NCI-H187 (cell line): ENCODE data around the gene BCCIP.

Experiments
- DNase-seq, 2 experiments: peaks; one replicate each; lab custom pipeline; 2025; lab: John Stamatoyannopoulos, UW

BCCIP gene

DNA sequence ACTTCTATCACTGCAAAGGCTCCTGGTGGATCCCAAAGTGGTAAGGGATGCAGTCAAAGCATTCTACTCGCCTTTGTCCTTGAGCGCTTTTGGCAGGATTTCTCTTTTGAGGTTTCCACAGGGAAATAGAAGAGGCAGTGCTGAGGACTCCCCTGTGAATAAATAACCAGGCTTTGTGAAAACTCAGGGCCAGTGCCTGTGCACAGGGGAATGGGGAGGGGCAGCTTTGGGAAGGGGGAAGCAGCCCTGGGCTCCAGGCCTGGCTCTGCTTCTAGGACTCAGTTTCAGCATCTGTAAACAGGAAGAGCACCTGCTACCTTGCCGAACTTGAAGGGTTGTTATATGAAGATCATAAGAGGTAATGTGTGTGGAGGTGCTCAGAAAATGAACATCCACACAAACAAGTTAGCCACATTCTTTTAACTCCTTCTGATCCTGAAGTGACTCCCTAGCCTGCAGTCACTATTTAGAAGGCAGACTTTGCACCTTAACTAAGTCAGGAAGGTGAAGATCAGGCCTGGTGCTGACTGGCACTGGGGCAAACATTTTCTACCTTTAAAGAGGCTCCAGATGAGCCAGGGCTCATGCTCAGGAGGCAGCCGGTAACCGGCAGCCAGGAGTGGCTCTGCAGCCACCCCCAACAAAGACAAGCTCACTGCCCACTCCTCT lies 25.2 kb upstream of the BCCIP start:
- no peak for DNase-seq

GRCh38 chr10:125799451-125800182 lies 23.7 kb upstream of the BCCIP start:
- no peak for DNase-seq

- no peak for DNase-seq
These were observed 21.8 kb upstream of the BCCIP start for GRCh38 chr10:125801574-125801973.

GRCh38 chr10:125802131-125802530 lies 21.2 kb upstream of the BCCIP start:
- no peak for DNase-seq

DNA sequence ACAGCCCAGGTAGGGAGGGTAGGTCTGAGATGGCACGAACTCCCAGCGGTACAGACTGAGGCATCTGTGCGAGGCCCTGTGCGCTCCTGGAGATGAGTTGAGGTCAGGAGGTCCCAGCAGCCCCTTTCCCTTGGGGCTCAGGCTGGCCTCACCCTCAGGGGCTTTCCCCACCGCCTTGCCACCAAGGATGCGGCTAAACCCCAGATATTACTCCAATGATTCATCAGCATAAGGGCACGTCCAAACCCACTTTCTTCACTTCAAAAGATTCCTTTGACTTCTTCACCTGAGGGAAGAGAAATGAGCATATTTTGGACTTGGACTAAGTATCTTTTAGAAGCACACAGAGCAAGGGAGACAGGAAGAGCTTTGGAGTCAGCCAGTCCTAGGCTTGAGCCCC lies 20.6 kb upstream of the BCCIP start:
- DNase-seq = no peak

- DNase-seq = no peak
These were observed 15.3 kb upstream of the BCCIP start for GRCh38 chr10:125808047-125808446.

DNA sequence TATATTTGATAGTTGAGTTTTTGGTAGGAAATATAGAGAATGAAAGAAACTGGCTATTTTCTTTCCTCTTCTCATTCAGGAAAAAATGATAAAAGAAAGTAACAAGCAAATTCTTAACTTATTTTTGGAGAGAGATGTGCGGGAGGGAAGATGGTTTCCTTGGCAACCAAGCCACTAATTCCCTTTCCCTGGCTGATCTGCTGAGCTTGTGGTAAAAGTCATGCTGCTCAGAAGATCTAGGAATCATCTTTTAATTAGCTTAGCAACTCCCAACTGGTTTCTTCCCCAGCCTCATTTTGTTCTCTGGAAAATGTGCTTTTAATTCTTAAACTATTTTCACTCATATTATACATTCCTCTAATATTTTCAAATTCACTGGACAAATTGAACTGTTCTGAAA lies 12.1 kb upstream of the BCCIP start:
- DNase-seq = no peak

DNA sequence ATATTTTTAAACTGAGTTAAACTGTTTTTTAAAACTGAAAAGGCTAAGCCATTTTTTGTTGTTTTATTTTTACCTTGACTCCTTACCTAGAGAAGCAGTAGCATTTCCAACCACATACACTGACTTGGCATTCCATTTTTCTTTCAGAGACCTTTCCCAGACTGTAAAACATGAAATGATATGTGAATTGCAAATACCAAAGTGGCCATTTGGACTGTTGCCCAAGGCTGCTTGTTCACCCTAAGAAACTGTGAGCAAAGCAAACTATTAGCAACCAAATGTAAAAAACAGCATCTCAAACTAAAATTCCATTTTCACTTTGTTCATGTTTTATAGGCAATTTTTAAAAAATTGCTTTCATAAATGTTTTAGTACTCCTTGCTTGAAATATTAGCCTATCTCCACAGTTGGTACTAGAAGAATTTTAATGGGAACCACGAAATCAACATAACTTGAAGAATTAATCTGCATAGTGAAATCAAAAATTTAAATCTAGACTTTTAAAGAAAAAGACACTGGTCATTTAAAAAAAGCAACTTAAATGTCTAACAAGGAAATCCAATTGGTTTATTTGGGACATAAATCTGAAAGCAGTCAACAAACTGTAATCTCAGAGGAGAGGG lies 11.1 kb upstream of the BCCIP start:
- no peak for DNase-seq

DNA sequence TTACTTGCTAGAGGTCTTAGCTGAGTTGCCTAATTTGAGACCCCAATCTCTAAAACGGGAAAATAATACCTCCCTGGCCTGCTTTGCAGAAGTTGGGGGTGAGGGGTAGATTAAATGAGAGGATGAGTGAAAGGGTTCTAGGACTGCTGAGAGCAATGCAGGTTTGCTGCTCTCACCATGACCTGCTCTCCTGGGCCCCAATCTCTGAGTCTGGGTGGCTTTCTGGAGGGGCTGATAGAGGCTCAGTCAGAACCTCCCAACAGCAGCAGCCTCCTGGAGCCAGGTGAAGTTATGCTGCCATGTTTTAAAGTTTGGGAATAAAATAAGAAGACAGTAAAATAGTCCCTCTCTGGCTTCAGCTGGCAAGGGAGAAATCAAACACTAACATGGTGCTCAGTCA lies 7.6 kb upstream of the BCCIP start:
- no peak for DNase-seq

- no peak for DNase-seq
These were observed 6.8 kb upstream of the BCCIP start for GRCh38 chr10:125816548-125816947.

DNA sequence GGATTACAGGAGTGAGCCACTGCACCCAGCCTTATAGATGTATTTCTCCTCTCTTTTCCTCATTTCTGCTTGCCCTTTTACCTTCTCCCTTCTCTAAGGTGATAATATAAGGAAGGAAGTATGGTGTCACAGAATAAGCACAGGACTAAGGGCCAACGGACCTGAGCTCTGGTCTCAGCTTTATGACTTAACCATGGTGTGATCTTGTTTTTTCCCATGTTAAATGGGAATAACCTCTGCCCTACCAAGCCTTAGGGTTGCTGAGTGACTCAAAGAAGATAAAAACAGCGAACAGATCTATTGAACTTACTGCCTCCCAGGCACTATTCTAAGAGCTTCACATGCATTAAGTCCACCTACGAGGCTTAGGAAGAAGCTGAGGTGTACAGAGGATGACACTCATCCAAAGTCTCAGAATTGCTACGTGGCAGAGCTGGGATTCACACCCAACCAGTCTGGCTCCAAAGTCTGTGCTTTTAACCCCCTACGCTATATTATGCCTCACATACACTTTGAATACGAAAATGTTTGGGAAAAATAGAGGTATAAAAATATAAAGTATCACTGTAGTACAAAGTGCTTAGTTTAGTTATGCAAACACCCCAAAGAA lies 5.9 kb upstream of the BCCIP start:
- no peak for DNase-seq

GRCh38 chr10:125820701-125821100 lies 2.6 kb upstream of the BCCIP start:
- no peak for DNase-seq

DNA sequence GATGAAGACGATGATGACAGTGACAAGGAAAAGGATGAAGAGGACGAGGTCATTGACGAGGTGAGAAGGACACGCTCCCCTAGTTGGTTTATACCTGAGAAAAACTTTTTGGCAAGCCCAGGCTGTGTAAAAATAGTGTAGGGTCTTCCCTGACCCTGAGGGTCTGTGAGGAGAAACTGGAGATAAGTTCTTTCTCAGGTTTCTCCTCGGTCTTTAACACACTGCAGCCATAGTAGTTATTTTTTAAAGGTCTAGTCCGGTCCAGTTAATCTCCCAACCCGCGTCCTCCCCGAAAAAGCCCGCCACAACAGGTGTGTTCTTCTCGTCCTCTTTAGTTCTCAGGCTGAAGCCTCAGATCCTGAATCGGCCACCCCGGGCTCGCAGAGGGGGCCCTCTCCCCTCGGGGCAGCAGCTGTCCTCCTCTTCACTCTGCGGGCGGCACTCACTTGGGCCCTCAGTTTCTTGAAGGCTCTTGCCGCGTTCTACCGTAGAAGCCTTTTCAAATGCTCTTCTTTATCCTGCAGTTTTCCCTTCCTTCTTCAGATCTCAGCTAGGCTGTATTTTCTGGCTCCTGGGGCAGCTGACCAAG lies 411 bp downstream of the BCCIP start:
- no peak for DNase-seq

- DNase-seq = no peak
These were observed 1.4 kb downstream of the BCCIP start for GRCh38 chr10:125824736-125825135.

GRCh38 chr10:125827133-125827532 lies 3.8 kb downstream of the BCCIP start:
- DNase-seq = no peak

- DNase-seq = no peak
These were observed 5.0 kb downstream of the BCCIP start for GRCh38 chr10:125828311-125828710.

- no peak for DNase-seq
These were observed 13.4 kb downstream of the BCCIP start for GRCh38 chr10:125836746-125837145.

DNA sequence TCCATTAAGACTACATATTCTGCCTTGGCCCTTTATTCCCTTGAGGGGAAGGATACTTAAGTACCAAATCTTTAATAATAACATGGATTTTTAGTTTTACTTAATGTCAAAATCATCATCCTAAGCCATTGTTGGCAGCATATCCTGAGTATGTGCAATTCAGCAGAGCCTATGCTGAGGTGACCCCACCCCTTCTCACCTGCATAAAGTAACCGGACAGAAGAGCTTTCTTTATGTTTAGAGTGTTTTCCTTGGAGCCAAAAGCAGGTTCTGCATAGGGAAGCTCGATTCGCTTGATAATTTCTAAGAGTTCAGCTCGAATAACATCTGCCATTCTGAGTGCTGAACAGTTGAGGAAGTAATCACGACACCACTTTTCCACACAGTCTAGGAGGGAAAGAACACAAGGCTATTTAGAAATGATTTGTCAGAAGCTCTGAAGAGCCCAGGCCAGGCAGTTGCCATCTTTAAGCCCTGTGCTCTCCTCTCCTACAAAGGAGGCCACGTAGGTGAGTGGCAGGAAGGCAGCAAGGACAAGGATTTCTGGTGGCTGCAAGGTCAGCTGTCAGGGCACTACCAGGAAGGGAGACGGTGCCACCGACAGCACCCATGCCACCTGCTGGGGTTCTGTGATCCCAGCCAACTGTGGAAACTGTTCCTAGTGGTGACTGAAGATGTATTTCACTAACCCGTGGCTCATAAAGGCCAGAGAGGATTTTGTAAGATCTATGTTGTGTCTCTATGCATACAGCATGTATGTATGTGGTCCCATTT lies 15.6 kb downstream of the BCCIP start:
- peak; percentile 12 to 20 for DNase-seq

GRCh38 chr10:125840406-125840805 lies 17.1 kb downstream of the BCCIP start:
- DNase-seq = no peak

DNA sequence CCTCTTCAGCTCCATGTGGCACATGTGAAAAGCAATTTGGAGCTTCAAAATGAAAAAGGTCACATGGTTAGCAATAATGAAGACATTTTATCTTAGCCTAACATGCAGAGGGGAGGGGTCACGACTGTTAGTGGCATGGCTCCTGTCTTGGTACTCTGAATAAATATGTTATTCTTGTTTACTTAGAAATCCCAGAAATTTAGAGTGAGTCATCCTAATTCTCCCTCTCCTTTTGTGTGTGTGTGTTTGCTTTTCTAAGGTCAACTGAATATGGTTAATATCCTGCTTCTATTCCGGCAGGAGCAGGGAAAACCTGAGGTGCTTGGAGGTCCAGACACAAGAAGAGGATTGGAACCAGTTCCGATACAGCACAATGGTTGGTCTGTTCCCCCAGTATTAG lies 17.6 kb downstream of the BCCIP start:
- DNase-seq = no peak

- no peak for DNase-seq
These were observed 20.4 kb downstream of the BCCIP start for GRCh38 chr10:125843603-125844329.
